ENCODE data around the gene OLFML2B. TPM values are rescaled to one million over a fixed set of nuclear protein-coding genes. Genes with fewer than 3 reads are reported as not detected.

OLFML2B gene
- total RNA-seq, 1 experiment from 2014 or later = 1.4 TPM

- Histone ChIP-seq H3K9me3 (ENCODE audit: control insufficient read depth, low read depth, low read length) (no peaks in the 10 kb centered on the region), H3K27ac (ENCODE audit: insufficient read length, low read depth, low read length) (no peak overlapping the region), H2BK5ac (ENCODE audit: insufficient read length, low read length) (no peak overlapping the region), H3K14ac (ENCODE audit: insufficient read depth, low read length) (no peak overlapping the region), H4K8ac (replicated peaks; ENCODE audit: insufficient read length, low read depth, low read length) (no peak overlapping the region), H4K20me1 (ENCODE audit: control insufficient read depth, insufficient read depth, insufficient read length) (no peaks in the 10 kb centered on the region), H3K27me3 (ENCODE audit: insufficient read depth, low read length) (no peaks in the 10 kb centered on the region), H4K5ac (ENCODE audit: insufficient read length, low read depth, low read length) (no peak overlapping the region), H2BK120ac (ENCODE audit: low read depth, low read length, poor library complexity, severe bottlenecking) (no peak overlapping the region), H2BK15ac (ENCODE audit: low read depth, low read length) (no peak overlapping the region), H4K91ac (ENCODE audit: insufficient read length, low read depth, low read length) (no peak overlapping the region), H3K56ac (ENCODE audit: insufficient read length, low read depth, low read length) (no peak overlapping the region), H3K4ac (ENCODE audit: low read depth, low read length) (no peak overlapping the region), H2BK12ac (ENCODE audit: insufficient read length, low read depth, low read length) (no peak overlapping the region), H3K79me2 (ENCODE audit: insufficient read depth, low read length) (no peaks in the 10 kb centered on the region), H2AFZ (ENCODE audit: low read length) (no peak overlapping the region), H3K23ac (ENCODE audit: insufficient read length, low read depth, low read length) (no peak overlapping the region), H3K79me1 (ENCODE audit: insufficient read depth, low read depth, low read length, poor library complexity, severe bottlenecking) (no peaks in the 10 kb centered on the region), H3K18ac (ENCODE audit: insufficient read length, low read depth, low read length) (no peak overlapping the region), H2AK5ac (ENCODE audit: insufficient read length, low read length) (no peak overlapping the region), H3K9ac (ENCODE audit: extremely low read depth, insufficient read length, low read length) (no peak overlapping the region), H3K4me1 (ENCODE audit: insufficient read depth, low read length) (peaks cover 2% of the 10 kb centered on the region; the same call in 1 of the 2 replicates), H2BK20ac (ENCODE audit: low read depth, low read length, poor library complexity, severe bottlenecking) (no peak overlapping the region), H3K4me2 (ENCODE audit: insufficient read depth, insufficient read length, low read length) (no peak overlapping the region), H3T11ph (ENCODE audit: low read length) (no peak overlapping the region), H3K23me2 (ENCODE audit: insufficient read length, low read depth, low read length, poor library complexity, severe bottlenecking) (peaks cover 1% of the 10 kb centered on the region)
- no peak for DNase-seq
- Mint-ChIP-seq H3K4me3 (no peak overlapping the region), H3K4me1 (peaks cover 23 to 25% of the 10 kb centered on the region in 2 experiments), H3K27ac (peak overlapping the region in 1 of 3 experiments; percentile 26; a peak in 1 of 7 replicates), H3K36me3 (ENCODE audit: insufficient read depth in 1 of 3, low read depth in 3 of 3) (no peaks in the 10 kb centered on the region), H3K9me3 (no peaks in the 10 kb centered on the region; a peak in 1 of 5 replicates), H3K27me3 (ENCODE audit: low read depth) (peaks cover under 1% of the 10 kb centered on the region; the same call in 1 of the 2 replicates)
- WGBS (ENCODE audit: extremely low coverage, insufficient read length, low lambda C conversion rate) = no CpG with 5 or more reads among the region's 2 CpGs
- TF ChIP-seq, protein P1, sequence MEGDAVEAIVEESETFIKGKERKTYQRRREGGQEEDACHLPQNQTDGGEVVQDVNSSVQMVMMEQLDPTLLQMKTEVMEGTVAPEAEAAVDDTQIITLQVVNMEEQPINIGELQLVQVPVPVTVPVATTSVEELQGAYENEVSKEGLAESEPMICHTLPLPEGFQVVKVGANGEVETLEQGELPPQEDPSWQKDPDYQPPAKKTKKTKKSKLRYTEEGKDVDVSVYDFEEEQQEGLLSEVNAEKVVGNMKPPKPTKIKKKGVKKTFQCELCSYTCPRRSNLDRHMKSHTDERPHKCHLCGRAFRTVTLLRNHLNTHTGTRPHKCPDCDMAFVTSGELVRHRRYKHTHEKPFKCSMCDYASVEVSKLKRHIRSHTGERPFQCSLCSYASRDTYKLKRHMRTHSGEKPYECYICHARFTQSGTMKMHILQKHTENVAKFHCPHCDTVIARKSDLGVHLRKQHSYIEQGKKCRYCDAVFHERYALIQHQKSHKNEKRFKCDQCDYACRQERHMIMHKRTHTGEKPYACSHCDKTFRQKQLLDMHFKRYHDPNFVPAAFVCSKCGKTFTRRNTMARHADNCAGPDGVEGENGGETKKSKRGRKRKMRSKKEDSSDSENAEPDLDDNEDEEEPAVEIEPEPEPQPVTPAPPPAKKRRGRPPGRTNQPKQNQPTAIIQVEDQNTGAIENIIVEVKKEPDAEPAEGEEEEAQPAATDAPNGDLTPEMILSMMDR (conservative IDR thresholded peaks at IDR 0.05) = no peak
These were observed 41.3 kb upstream of the OLFML2B start for GRCh38 chr1:162065016-162065415.

Data from H9 (cell line).